Renal cortex interstitium (tissue), 15 donors: ENCODE measurements around the gene NCAPD2. TPM values are rescaled to one million over a fixed set of nuclear protein-coding genes. Genes with fewer than 3 reads are reported as not detected.

ENCODE experiments used
- DNase-seq, 11 donors: peaks; one replicate each; pipeline ENCODE4 v3.0.0-alpha.2; 2013; ENCODE audit warnings: low read depth in 9 of 11, low spot score in 4 of 11; ENCODE audit errors: extremely low read depth in 1 of 11
- long read RNA-seq, 16 experiments: transcript quantifications; one replicate each; lab custom pipeline, GENCODE V29; 2026
- polyA plus RNA-seq, 3 donors: library from polyadenylated mRNA; unstranded; fragments of 120-200 nt; gene quantifications; one replicate each; pipeline ENCODE4 v1.2.1, GENCODE V29; 2013; ENCODE audit not compliant: insufficient read length in 3 of 3

The NCAPD2 gene
- polyA plus RNA-seq = 10 to 100 TPM; 63.8 to 69.8 (median 69.5) TPM
- long read RNA-seq, donor 1, full-length matches to known transcripts = 1 of 1 reads
- long read RNA-seq, donor 1, partial matches to known transcripts = 0 of 1 reads
- long read RNA-seq, donor 1, other reads (novel, unspliced or antisense) = 0 of 1 reads
- long read RNA-seq, donor 2, full-length matches to known transcripts = 3 of 3 reads
- long read RNA-seq, donor 2, partial matches to known transcripts = 0 of 3 reads
- long read RNA-seq, donor 2, other reads (novel, unspliced or antisense) = 0 of 3 reads
- long read RNA-seq, donor 3, full-length matches to known transcripts = 3 of 3 reads
- long read RNA-seq, donor 3, partial matches to known transcripts = 0 of 3 reads
- long read RNA-seq, donor 3, other reads (novel, unspliced or antisense) = 0 of 3 reads
- long read RNA-seq, donor 4, full-length matches to known transcripts = 4 of 4 reads
- long read RNA-seq, donor 4, partial matches to known transcripts = 0 of 4 reads
- long read RNA-seq, donor 4, other reads (novel, unspliced or antisense) = 0 of 4 reads
- long read RNA-seq, donor 5 = 0 reads
- long read RNA-seq, donor 6, full-length matches to known transcripts = 3 of 3 reads
- long read RNA-seq, donor 6, partial matches to known transcripts = 0 of 3 reads
- long read RNA-seq, donor 6, other reads (novel, unspliced or antisense) = 0 of 3 reads
- long read RNA-seq, donor 7, partial matches to known transcripts = 349 of 368 reads
- long read RNA-seq, donor 7, other reads (novel, unspliced or antisense) = 19 of 368 reads
- long read RNA-seq, donor 8, full-length matches to known transcripts = 4 of 19 reads
- long read RNA-seq, donor 8, partial matches to known transcripts = 15 of 19 reads
- long read RNA-seq, donor 8, other reads (novel, unspliced or antisense) = 0 of 19 reads
- long read RNA-seq, donor 9, full-length matches to known transcripts = 5 of 14 reads
- long read RNA-seq, donor 9, partial matches to known transcripts = 9 of 14 reads
- long read RNA-seq, donor 9, other reads (novel, unspliced or antisense) = 0 of 14 reads
- long read RNA-seq, donor 10 = 0 reads
- long read RNA-seq, donor 11, full-length matches to known transcripts = 2 of 2 reads
- long read RNA-seq, donor 11, partial matches to known transcripts = 0 of 2 reads
- long read RNA-seq, donor 11, other reads (novel, unspliced or antisense) = 0 of 2 reads
- long read RNA-seq, donor 12, partial matches to known transcripts = 25 of 210 reads
- long read RNA-seq, donor 12, other reads (novel, unspliced or antisense) = 185 of 210 reads
- long read RNA-seq, donor 13 = 0 reads
- long read RNA-seq, donor 14, full-length matches to known transcripts = 1 of 1 reads
- long read RNA-seq, donor 14, partial matches to known transcripts = 0 of 1 reads
- long read RNA-seq, donor 14, other reads (novel, unspliced or antisense) = 0 of 1 reads
- long read RNA-seq, donor 15 = 0 reads
- long read RNA-seq, donor 16, full-length matches to known transcripts = 6 of 227 reads
- long read RNA-seq, donor 16, partial matches to known transcripts = 221 of 227 reads
- long read RNA-seq, donor 16, other reads (novel, unspliced or antisense) = 0 of 227 reads

GRCh38 chr12:6493497-6494257 lies at the start of gene NCAPD2:
Gene NCAPD2, plus strand, starts transcription at chr12:6494102. Its CDS starts 997 bp downstream, at chr12:6495099.
- peak; percentile 82 to 94 (median 91) for DNase-seq

GRCh38 chr12:6444704-6445688 lies 48.9 kb upstream of the NCAPD2 start, which contains the start of gene CD27:
Gene CD27, plus strand, starts transcription at chr12:6444955. Its CDS starts 141 bp downstream, at chr12:6445096.
- DNase-seq = no peak

- DNase-seq = no peak
Observed at GRCh38 chr12:6450091-6450868, 43.6 kb upstream of the NCAPD2 start.

- DNase-seq = no peak
Observed at GRCh38 chr12:6450869-6451347, 43.0 kb upstream of the NCAPD2 start.

- DNase-seq = peak in 10 of 11 donors; percentile 68 to 86 (median 80)
Observed at GRCh38 chr12:6451348-6452244, 42.3 kb upstream of the NCAPD2 start, which contains the start of gene TAPBPL. Gene TAPBPL, plus strand, starts transcription at chr12:6452042. Its CDS starts 207 bp downstream, at chr12:6452249.

GRCh38 chr12:6452245-6452943 lies 41.5 kb upstream of the NCAPD2 start:
- DNase-seq = no peak

GRCh38 chr12:6452944-6453630 lies 40.8 kb upstream of the NCAPD2 start:
- DNase-seq = no peak

GRCh38 chr12:6457220-6457945 lies 36.5 kb upstream of the NCAPD2 start:
- DNase-seq = no peak

- DNase-seq = no peak
Observed at GRCh38 chr12:6458281-6459003, 35.5 kb upstream of the NCAPD2 start.

GRCh38 chr12:6459004-6459337 lies 34.9 kb upstream of the NCAPD2 start:
- no peak for DNase-seq

GRCh38 chr12:6460751-6461371 lies 33.0 kb upstream of the NCAPD2 start:
- DNase-seq = no peak
